ENCODE results near the gene EVI2B. TPM values are rescaled to one million over a fixed set of nuclear protein-coding genes. Genes with fewer than 3 reads are reported as not detected.

Gene EVI2B
- total and polyA plus RNA-seq, 3 experiments from 2014 or later: 29.8 to 97.4 (median 32.7) TPM

Other genes starting within 250 kb of the EVI2B start
- 10 to 100 TPM; 22.8 TPM for gene NF1, start 219.1 kb downstream of the EVI2B start, total RNA-seq
- 5.8 TPM for gene NF1, start 219.1 kb downstream of the EVI2B start, polyA plus RNA-seq
- under 1 TPM; 0.13 to 0.18 TPM for gene OMG, start 16.8 kb downstream of the EVI2B start, total RNA-seq
- gene OMG, start 16.8 kb downstream of the EVI2B start, polyA plus RNA-seq: not detected
- gene EVI2A, start 7.6 kb upstream of the EVI2B start, total RNA-seq: 10 to 100 TPM; 40.3 to 41.5 TPM
- 50.4 TPM for gene EVI2A, start 7.6 kb upstream of the EVI2B start, polyA plus RNA-seq
- gene RAB11FIP4, start 77.6 kb upstream of the EVI2B start, total RNA-seq: 10 to 100 TPM; 15.1 to 17.4 TPM
- gene RAB11FIP4, start 77.6 kb upstream of the EVI2B start, polyA plus RNA-seq: 26.8 TPM

All from CD8-positive, alpha-beta memory T cell (primary cell).